GM12872 (cell line): Measurements from ENCODE around the gene RELT.

Experiments used
- TF ChIP-seq, protein P1 (sequence below): IDR thresholded peaks from 3 replicates; pipeline ENCODE4 v1.5.1; 2011; ENCODE audit warnings: low read depth, mild to moderate bottlenecking, low read length, moderate library complexity; ENCODE audit not compliant: insufficient read depth

Gene RELT

GRCh38 chr11:73381589-73381988 lies 5.4 kb downstream of the RELT start:
- TF ChIP-seq, protein P1, sequence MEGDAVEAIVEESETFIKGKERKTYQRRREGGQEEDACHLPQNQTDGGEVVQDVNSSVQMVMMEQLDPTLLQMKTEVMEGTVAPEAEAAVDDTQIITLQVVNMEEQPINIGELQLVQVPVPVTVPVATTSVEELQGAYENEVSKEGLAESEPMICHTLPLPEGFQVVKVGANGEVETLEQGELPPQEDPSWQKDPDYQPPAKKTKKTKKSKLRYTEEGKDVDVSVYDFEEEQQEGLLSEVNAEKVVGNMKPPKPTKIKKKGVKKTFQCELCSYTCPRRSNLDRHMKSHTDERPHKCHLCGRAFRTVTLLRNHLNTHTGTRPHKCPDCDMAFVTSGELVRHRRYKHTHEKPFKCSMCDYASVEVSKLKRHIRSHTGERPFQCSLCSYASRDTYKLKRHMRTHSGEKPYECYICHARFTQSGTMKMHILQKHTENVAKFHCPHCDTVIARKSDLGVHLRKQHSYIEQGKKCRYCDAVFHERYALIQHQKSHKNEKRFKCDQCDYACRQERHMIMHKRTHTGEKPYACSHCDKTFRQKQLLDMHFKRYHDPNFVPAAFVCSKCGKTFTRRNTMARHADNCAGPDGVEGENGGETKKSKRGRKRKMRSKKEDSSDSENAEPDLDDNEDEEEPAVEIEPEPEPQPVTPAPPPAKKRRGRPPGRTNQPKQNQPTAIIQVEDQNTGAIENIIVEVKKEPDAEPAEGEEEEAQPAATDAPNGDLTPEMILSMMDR, result no peak

DNA sequence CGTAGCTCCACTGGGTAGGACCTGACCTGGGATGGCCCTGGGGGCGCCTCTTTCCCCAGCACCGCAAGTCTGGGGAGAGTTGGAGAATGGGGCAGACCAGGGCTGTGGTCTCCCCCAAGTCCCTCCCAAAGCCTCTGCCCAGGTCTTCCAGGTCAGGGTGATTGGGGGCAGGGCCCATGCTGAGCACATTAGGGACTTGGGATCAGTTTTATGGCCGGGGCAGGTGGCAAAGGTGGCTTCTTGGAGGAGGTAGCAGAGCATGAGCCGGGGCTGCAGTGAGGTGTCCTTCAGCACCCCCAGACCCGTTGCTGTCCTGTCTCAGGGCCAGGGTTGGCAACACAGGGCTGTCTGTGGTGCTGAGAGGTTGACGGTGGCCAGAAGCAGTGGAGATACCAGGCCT lies 6.0 kb downstream of the RELT start:
- TF ChIP-seq, protein P1, result no peak

DNA sequence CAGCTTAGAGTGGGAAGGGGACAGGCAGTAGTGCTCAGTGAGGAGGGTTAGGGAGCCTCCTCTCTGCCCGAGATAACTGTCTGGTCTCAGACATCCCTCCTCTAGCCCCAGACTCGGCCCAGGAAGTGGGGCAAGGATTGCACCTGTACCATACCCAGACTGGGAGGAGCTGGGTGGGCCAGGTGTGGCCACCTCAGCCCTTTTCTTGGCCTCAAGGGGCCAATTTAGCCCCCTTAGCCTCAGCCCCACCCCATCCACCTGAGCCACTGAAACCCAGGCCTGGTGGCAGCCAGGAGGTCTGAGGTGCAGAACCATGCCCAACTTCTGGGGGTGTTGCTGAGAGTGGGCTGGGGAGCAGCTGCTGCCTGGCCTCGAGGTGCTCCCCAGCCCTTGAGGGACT lies 6.5 kb downstream of the RELT start:
- TF ChIP-seq, protein P1, result no peak

DNA sequence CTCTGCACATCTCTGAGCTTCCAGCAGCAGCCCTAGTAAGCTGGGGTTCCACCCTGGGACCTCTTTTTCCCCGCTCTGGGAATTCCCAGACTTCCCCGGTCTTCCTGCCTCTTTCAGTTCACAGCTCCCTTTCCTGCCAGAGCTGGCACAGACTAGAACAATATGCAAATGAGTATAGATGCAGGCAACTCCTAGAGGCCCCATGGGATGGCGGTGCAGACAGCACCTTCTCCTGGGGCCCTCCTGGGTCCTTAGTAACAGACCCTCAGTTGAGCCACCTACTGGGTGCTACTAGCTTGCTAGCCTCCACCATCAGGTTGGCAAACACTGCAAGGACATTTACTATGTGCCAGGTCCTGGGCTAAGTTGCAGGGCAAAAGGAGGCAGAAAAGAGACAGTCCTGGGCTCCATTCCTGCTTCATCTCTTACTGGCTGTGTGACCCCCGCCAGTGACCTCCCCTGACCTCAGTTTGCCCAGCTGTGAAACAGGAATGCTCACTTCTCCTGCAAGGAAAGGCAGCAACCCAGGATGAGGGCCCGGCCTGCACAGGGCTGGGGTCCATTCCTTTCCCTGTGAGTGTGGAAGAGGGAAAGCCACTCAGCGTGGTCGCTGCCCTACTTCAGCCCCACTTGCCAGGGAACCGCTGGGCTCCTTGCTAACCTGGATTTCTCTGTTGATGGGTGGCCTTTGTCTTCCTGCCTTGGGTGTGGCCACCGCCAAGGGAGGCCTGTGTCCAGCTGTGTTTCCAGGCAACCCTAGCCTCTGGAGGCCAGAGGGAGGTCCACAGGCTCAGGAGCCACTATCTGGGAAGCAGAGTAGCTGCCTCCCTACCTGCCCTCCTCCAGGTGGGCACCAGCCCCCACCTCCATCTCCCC lies 7.3 kb downstream of the RELT start:
- TF ChIP-seq, protein P1, result 0 out of 3 replicates have a peak, but pooled peaks have one; percentile 19

DNA sequence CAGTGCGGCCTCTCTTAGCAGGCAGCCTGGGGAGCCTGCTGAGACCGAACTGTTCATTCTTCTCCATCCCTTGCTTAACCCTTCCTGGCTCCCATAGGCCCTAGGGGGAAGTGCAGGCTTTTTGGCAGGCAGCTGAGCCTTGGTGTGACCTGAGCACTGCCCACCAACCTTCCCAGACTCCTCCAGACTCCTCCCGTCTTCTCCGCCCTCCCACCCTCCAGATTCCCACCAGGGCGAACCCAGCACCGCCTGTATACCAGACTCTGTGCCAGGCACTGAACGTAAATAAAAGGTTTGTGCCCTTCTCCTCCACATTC lies 7.9 kb downstream of the RELT start:
- TF ChIP-seq, protein P1, result no peak

DNA sequence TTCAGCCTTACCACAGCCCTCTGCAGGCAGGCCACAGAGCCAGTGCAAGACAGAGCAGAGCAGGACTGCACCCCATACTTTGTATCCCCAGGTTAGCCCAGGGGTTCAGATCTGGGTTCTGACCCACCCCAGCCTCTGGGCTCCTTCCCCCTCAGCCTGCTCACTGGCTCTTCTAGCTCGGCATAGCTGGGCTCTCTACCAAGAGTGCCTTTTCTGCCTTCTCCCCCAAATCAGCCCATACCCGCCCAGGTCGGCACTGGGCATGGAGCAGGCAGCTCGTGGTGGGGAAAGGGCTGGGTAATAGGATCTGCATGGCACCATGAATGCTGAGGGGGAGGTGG lies 8.3 kb downstream of the RELT start:
- TF ChIP-seq, protein P1, result no peak

- TF ChIP-seq, protein P1, result no peak
Observed at GRCh38 chr11:73384872-73385689, 8.9 kb downstream of the RELT start.
